ENCODE results near the gene A2ML1. TPM values are rescaled to one million over a fixed set of nuclear protein-coding genes. Genes with fewer than 3 reads are reported as not detected.

Gene A2ML1
- total and polyA plus RNA-seq, 2 experiments from 2014 or later, result not detected

- Histone ChIP-seq H3K9me2 (ENCODE audit: insufficient read depth) (no peaks in the 10 kb centered on the region), H3K79me2 (ENCODE audit: insufficient read depth) (no peaks in the 10 kb centered on the region), H4K20me1 (ENCODE audit: insufficient read depth) (no peaks in the 10 kb centered on the region), H3K4me3 (no peak overlapping the region), H3K9me3 (ENCODE audit: low read depth) (no peaks in the 10 kb centered on the region), H3K4me1 (ENCODE audit: insufficient read depth) (no peaks in the 10 kb centered on the region), H3K9ac (no peak overlapping the region), H3K36me3 (ENCODE audit: low read depth) (no peaks in the 10 kb centered on the region), H3F3A (ENCODE audit: insufficient read depth) (no peaks in the 10 kb centered on the region), H2AFZ (no peak overlapping the region), H3K4me2 (ENCODE audit: unreplicated experiment) (no peak overlapping the region), H3K27me3 (replicated peaks; ENCODE audit: insufficient read depth) (no peaks in the 10 kb centered on the region), H3K27ac (no peak overlapping the region)
- TF ChIP-seq EZH2phosphoT487 (IDR thresholded peaks at IDR 0.05; ENCODE audit: insufficient read depth, low read depth) (no peak), EZH2 (IDR thresholded peaks at IDR 0.05; ENCODE audit: insufficient read depth, poor library complexity, severe bottlenecking) (no peak)
- in situ Hi-C loops (cut with MboI), result no loop called here
- DNase-seq, result no peak
These were observed 82.2 kb downstream of the A2ML1 start for GRCh38 chr12:8904665-8905064.

- no peaks in the 10 kb centered on the region for H3K4me1 ChIP-seq (ENCODE audit: insufficient read depth)
- no peak overlapping the region for H3K27ac ChIP-seq
- in situ Hi-C loops (cut with MboI), result no loop called here
- no peaks in the 10 kb centered on the region for H3K9me2 ChIP-seq (ENCODE audit: insufficient read depth)
- 69 to 76% methylated on average over 7 to 10 of the region's 10 CpGs for WGBS, 2 experiments (ENCODE audit: low coverage in 1 of 2, low lambda C conversion rate in 2 of 2, missing lambda C conversion rate in 2 of 2)
- no peak overlapping the region for H3K4me3 ChIP-seq
- TF ChIP-seq EZH2phosphoT487 (IDR thresholded peaks at IDR 0.05; ENCODE audit: insufficient read depth, low read depth), result no peak
- TF ChIP-seq EZH2 (IDR thresholded peaks at IDR 0.05; ENCODE audit: insufficient read depth, poor library complexity, severe bottlenecking), result no peak
- H3K9ac ChIP-seq, result no peak overlapping the region
- H3K79me2 ChIP-seq (ENCODE audit: insufficient read depth), result no peaks in the 10 kb centered on the region
- no peaks in the 10 kb centered on the region for H4K20me1 ChIP-seq (ENCODE audit: insufficient read depth)
- no peaks in the 10 kb centered on the region for H3K9me3 ChIP-seq (ENCODE audit: low read depth)
- no peaks in the 10 kb centered on the region for H3K36me3 ChIP-seq (ENCODE audit: low read depth)
- no peaks in the 10 kb centered on the region for H3F3A ChIP-seq (ENCODE audit: insufficient read depth)
- no peak for DNase-seq
- no peaks in the 10 kb centered on the region for H3K27me3 ChIP-seq (replicated peaks; ENCODE audit: insufficient read depth)
- no peak overlapping the region for H3K4me2 ChIP-seq (ENCODE audit: unreplicated experiment)
- H2AFZ ChIP-seq, result no peak overlapping the region
These were observed 83.1 kb downstream of the A2ML1 start for GRCh38 chr12:8905546-8905945.

GRCh38 chr12:8906266-8907180 lies 84.1 kb downstream of the A2ML1 start:
- 77 to 80% methylated on average over 16 of the region's 16 CpGs for WGBS, 2 experiments (ENCODE audit: low coverage in 1 of 2, low lambda C conversion rate in 2 of 2, missing lambda C conversion rate in 2 of 2)
- Histone ChIP-seq H3K4me1 (ENCODE audit: insufficient read depth) (no peaks in the 10 kb centered on the region), H3K9me3 (ENCODE audit: low read depth) (no peaks in the 10 kb centered on the region), H3K9ac (no peak overlapping the region), H3K79me2 (ENCODE audit: insufficient read depth) (no peaks in the 10 kb centered on the region), H3K4me3 (no peak overlapping the region), H3K36me3 (ENCODE audit: low read depth) (no peaks in the 10 kb centered on the region), H3K27me3 (replicated peaks; ENCODE audit: insufficient read depth) (no peaks in the 10 kb centered on the region), H3F3A (ENCODE audit: insufficient read depth) (no peaks in the 10 kb centered on the region), H3K9me2 (ENCODE audit: insufficient read depth) (no peaks in the 10 kb centered on the region), H3K4me2 (ENCODE audit: unreplicated experiment) (no peak overlapping the region), H2AFZ (no peak overlapping the region), H4K20me1 (ENCODE audit: insufficient read depth) (no peaks in the 10 kb centered on the region), H3K27ac (no peak overlapping the region)
- DNase-seq, result no peak
- in situ Hi-C loops (cut with MboI), result no loop called here
- TF ChIP-seq EZH2phosphoT487 (IDR thresholded peaks at IDR 0.05; ENCODE audit: insufficient read depth, low read depth) (no peak), EZH2 (IDR thresholded peaks at IDR 0.05; ENCODE audit: insufficient read depth, poor library complexity, severe bottlenecking) (no peak)

- H3K4me3 ChIP-seq, result no peak overlapping the region
- in situ Hi-C loops (cut with MboI), result no loop called here
- no peaks in the 10 kb centered on the region for H3K79me2 ChIP-seq (ENCODE audit: insufficient read depth)
- H3K4me2 ChIP-seq (ENCODE audit: unreplicated experiment), result no peak overlapping the region
- WGBS, 2 experiments (ENCODE audit: low coverage in 1 of 2, low lambda C conversion rate in 2 of 2, missing lambda C conversion rate in 2 of 2), result 85 to 87% methylated on average over 3 of the region's 3 CpGs
- TF ChIP-seq EZH2 (IDR thresholded peaks at IDR 0.05; ENCODE audit: insufficient read depth, poor library complexity, severe bottlenecking) (no peak), EZH2phosphoT487 (IDR thresholded peaks at IDR 0.05; ENCODE audit: insufficient read depth, low read depth) (no peak)
- H4K20me1 ChIP-seq (ENCODE audit: insufficient read depth), result no peaks in the 10 kb centered on the region
- no peaks in the 10 kb centered on the region for H3F3A ChIP-seq (ENCODE audit: insufficient read depth)
- DNase-seq, result no peak
- no peak overlapping the region for H2AFZ ChIP-seq
- H3K27me3 ChIP-seq (replicated peaks; ENCODE audit: insufficient read depth), result no peaks in the 10 kb centered on the region
- no peaks in the 10 kb centered on the region for H3K4me1 ChIP-seq (ENCODE audit: insufficient read depth)
- H3K36me3 ChIP-seq (ENCODE audit: low read depth), result no peaks in the 10 kb centered on the region
- no peaks in the 10 kb centered on the region for H3K9me2 ChIP-seq (ENCODE audit: insufficient read depth)
- no peaks in the 10 kb centered on the region for H3K9me3 ChIP-seq (ENCODE audit: low read depth)
- no peak overlapping the region for H3K27ac ChIP-seq
- no peak overlapping the region for H3K9ac ChIP-seq
These were observed 85.1 kb downstream of the A2ML1 start for GRCh38 chr12:8907513-8907912.

Measured in GM23248 (cell line).